IMR-90 (cell line): ENCODE measurements around the gene STK10. TPM values are rescaled to one million over a fixed set of nuclear protein-coding genes. Genes with fewer than 3 reads are reported as not detected.

Experiments
- ATAC-seq: fragments of 200-7000 bp; cut with Tn5 transposase; 2 replicates; pipeline ENCODE4 v1.9.1; 2020; ENCODE audit warnings: low read depth, mild to moderate bottlenecking, moderate library complexity
- BruUV-seq: library from RNA; stranded (reverse); fragments of 400-500 nt; replicated peaks from 2 replicates; lab custom pipeline; 2021; lab: Mats Ljungman, UMichigan
- CTCF ChIA-PET: fragments of 300-600 bp; formaldehyde crosslinking; extraction: SDS; loops from one replicate; lab custom pipeline; 2021; ENCODE audit warnings: antibody characterized with exemption; lab: Yijun Ruan, JAX
- POLR2A ChIA-PET: fragments of 300-600 bp; sonication (Branson Sonifier 250); formaldehyde crosslinking; loops from one replicate; lab custom pipeline; 2022; ENCODE audit warnings: antibody characterized with exemption; ENCODE audit not compliant: unreplicated experiment; lab: Charles Lee
- DNase-seq: peaks from one replicate; pipeline ENCODE4 v3.0.0; 2013
- H2AFZ ChIP-seq: replicated peaks from 2 replicates; pipeline ENCODE3; 2013; ENCODE audit warnings: low read length, mild to moderate bottlenecking; ENCODE audit not compliant: poor library complexity
- H2AK5ac ChIP-seq: 2 replicates; pipeline ENCODE4 v1.6.1; 2013; ENCODE audit warnings: low read depth, low read length, inconsistent platforms
- H2AK9ac ChIP-seq: replicated peaks from 2 replicates; pipeline ENCODE3; 2013; ENCODE audit warnings: mild to moderate bottlenecking, low read depth, low read length, moderate library complexity; ENCODE audit not compliant: poor library complexity
- H2BK120ac ChIP-seq: 2 replicates; pipeline ENCODE4 v1.6.1; 2013; ENCODE audit warnings: low read depth, low read length, inconsistent platforms
- H2BK15ac ChIP-seq: 3 replicates; pipeline ENCODE4 v1.6.1; 2013; ENCODE audit warnings: low read depth, low read length, inconsistent platforms
- H2BK20ac ChIP-seq: 2 replicates; pipeline ENCODE4 v1.6.1; 2013; ENCODE audit warnings: low read depth, mild to moderate bottlenecking, inconsistent platforms, low read length, moderate library complexity
- H2BK5ac ChIP-seq: 2 replicates; pipeline ENCODE4 v1.6.1; 2013; ENCODE audit warnings: mild to moderate bottlenecking, low read depth, low read length, inconsistent platforms; ENCODE audit not compliant: poor library complexity, severe bottlenecking
- H3K14ac ChIP-seq: replicated peaks from 2 replicates; pipeline ENCODE4 v1.6.1; 2013; ENCODE audit warnings: low read depth, low read length, inconsistent platforms
- H3K18ac ChIP-seq: 2 replicates; pipeline ENCODE4 v1.6.1; 2013; ENCODE audit warnings: low read depth, low read length, control low read depth
- H3K23ac ChIP-seq: 2 replicates; pipeline ENCODE4 v1.6.1; 2013; ENCODE audit warnings: low read depth, low read length, inconsistent platforms
- H3K27ac ChIP-seq: 2 replicates; pipeline ENCODE4 v1.5.1; 2013; ENCODE audit warnings: mild to moderate bottlenecking, control low read depth, low read length; ENCODE audit not compliant: insufficient read depth
- H3K27me3 ChIP-seq: 2 replicates; pipeline ENCODE4 v1.6.1; 2013; ENCODE audit warnings: low read length; ENCODE audit not compliant: control insufficient read depth, insufficient read depth
- H3K36me3 ChIP-seq: 2 replicates; pipeline ENCODE4 v1.6.1; 2013; ENCODE audit warnings: low read length, mixed read lengths; ENCODE audit not compliant: control insufficient read depth, insufficient read depth
- H3K4ac ChIP-seq: 2 replicates; pipeline ENCODE4 v1.6.1; 2013; ENCODE audit warnings: low read depth, low read length, inconsistent platforms
- H3K4me1 ChIP-seq: 2 replicates; pipeline ENCODE4 v1.6.1; 2013; ENCODE audit warnings: low read length, mixed read lengths; ENCODE audit not compliant: control insufficient read depth, insufficient read depth
- H3K4me2 ChIP-seq: 2 replicates; pipeline ENCODE4 v1.6.1; 2013; ENCODE audit warnings: low read depth, mild to moderate bottlenecking, control low read depth, low read length, moderate library complexity
- H3K4me3 ChIP-seq: 2 replicates; pipeline ENCODE4 v1.5.1; 2013; ENCODE audit warnings: low read depth, mild to moderate bottlenecking, control low read depth, low read length, moderate library complexity; ENCODE audit not compliant: insufficient read depth
- H3K56ac ChIP-seq: 2 replicates; pipeline ENCODE4 v1.6.1; 2013; ENCODE audit warnings: low read length, inconsistent platforms; ENCODE audit not compliant: insufficient read depth; ENCODE audit errors: extremely low read depth
- H3K79me1 ChIP-seq, 2 experiments: 2 replicates each; pipeline ENCODE4 v1.6.1; 2013; ENCODE audit warnings: low read length in 2 of 2, inconsistent platforms in 1 of 2, low read depth in 1 of 2
- H3K9ac ChIP-seq: 2 replicates; pipeline ENCODE4 v1.6.1; 2013; ENCODE audit warnings: low read depth, low read length, control low read depth
- H3K9me1 ChIP-seq: 2 replicates; pipeline ENCODE4 v1.6.1; 2013; ENCODE audit warnings: low read length, inconsistent platforms; ENCODE audit not compliant: insufficient read depth
- H3K9me3 ChIP-seq: 2 replicates; pipeline ENCODE4 v1.6.1; 2013; ENCODE audit warnings: low read length; ENCODE audit not compliant: control insufficient read depth, insufficient read depth
- H4K20me1 ChIP-seq: 2 replicates; pipeline ENCODE4 v1.6.1; 2013; ENCODE audit warnings: low read length, inconsistent platforms; ENCODE audit not compliant: insufficient read depth
- H4K5ac ChIP-seq: 2 replicates; pipeline ENCODE4 v1.6.1; 2013; ENCODE audit warnings: mild to moderate bottlenecking, low read depth, low read length, control low read depth
- H4K8ac ChIP-seq, 2 experiments: 2 replicates each; pipeline ENCODE4 v1.6.1; 2013; ENCODE audit warnings: low read depth in 2 of 2, low read length in 2 of 2, control low read depth in 1 of 2, inconsistent platforms in 1 of 2
- H4K91ac ChIP-seq: 2 replicates; pipeline ENCODE4 v1.6.1; 2013; ENCODE audit warnings: low read depth, low read length, inconsistent platforms; ENCODE audit not compliant: insufficient read depth
- CTCF ChIP-seq: conservative IDR thresholded peaks from 2 replicates; pipeline ENCODE4 v1.5.1; 2012; ENCODE audit warnings: mild to moderate bottlenecking, low read depth, low read length, improper control_type of control experiment
- MAZ ChIP-seq: IDR thresholded peaks from 2 replicates; pipeline ENCODE4 v1.6.1; 2012; ENCODE audit warnings: low read depth, mild to moderate bottlenecking, low read length, improper control_type of control experiment, moderate library complexity, borderline replicate concordance
- WGBS, 2 experiments: methylation state at CpG; one replicate each; pipeline versions ENCODE4 v1.1.5 to v1.1.7; 2013; ENCODE audit warnings: missing lambda C conversion rate in 2 of 2; ENCODE audit not compliant: insufficient read length in 1 of 2; ENCODE audit errors: extremely low coverage in 2 of 2; 5-methylcytosine and 5-hydroxymethylcytosine counted together
- dilution Hi-C: fragments of 300-500 bp; cut with HindIII; formaldehyde crosslinking; loops from one replicate; pipeline ENCODE4 v1.14.3; 2018; ENCODE audit warnings: low sequenced_read_pairs; ENCODE audit not compliant: unreplicated experiment
- in situ Hi-C: fragments of 300-500 bp; cut with MboI; formaldehyde crosslinking; loops from 3 replicates; pipeline ENCODE4 v1.14.3; 2019; ENCODE audit warnings: low sequenced_read_pairs, inconsistent platforms, mixed read lengths
- intact Hi-C: fragments of 100-400 bp; cut with micrococcal nuclease; formaldehyde crosslinking; loops from 2 replicates; pipeline ENCODE4 v1.10.0; 2022
- polyA plus RNA-seq, 3 experiments: library from polyadenylated mRNA; depleted of rRNA; stranded (reverse); fragments of >200 nt; gene quantifications; 2 replicates each; pipeline ENCODE4 v1.2.3, GENCODE V29; 2012; ENCODE audit warnings: low replicate concordance in 1 of 3
- total RNA-seq: library from RNA; depleted of rRNA; stranded (reverse); fragments of >200 nt; gene quantifications from 2 replicates; pipeline ENCODE4 v1.2.3, GENCODE V29; 2012

STK10 gene
- total and polyA plus RNA-seq, 2 of the 4 experiments (the other 2 are of a cell fraction), result 15.4 to 18.5 TPM

DNA sequence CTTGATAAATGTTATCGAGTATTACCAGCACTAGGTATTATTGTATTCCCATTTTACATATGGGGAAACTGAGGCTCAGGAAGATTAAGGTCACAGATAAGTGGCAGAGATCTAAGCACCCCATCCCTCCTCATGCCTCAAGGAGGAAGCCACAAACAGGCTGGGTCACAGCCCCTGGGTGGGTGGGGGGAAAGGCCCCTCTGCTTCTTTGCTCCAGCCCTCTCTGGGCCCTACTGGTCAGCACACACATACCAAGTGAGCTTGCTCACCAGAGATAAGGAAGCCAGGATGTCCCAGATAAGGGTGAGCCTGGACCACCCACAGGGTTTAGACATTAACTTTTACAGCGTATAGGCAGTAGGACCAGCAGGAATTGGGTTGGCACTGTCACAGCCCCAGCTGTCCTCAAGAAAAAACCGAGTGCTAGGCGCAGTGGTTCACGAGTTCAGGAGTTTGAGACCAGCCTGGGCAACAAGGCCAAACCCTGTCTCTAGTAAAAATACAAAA is 45.3 kb downstream of the STK10 start:
- peak; percentile 44; the same call in 1 of the 2 replicates for ATAC-seq
- TF ChIP-seq MAZ, result 0 out of 2 replicates have a peak, but pooled peaks have one; percentile 25
- no peak for TF ChIP-seq CTCF
- dilution Hi-C loops (no loop called here), in situ Hi-C loops (no loop called here), intact Hi-C loops (no loop called here)
- Histone ChIP-seq H3K27me3 (no peaks in the 10 kb centered on the region), H4K8ac (peak overlapping the region in 1 of 2 experiments; percentile 45; a peak in 1 of 4 replicates), H3K23ac (no peak overlapping the region), H2BK15ac (no peak overlapping the region), H3K4ac (no peak overlapping the region), H3K9me3 (no peaks in the 10 kb centered on the region), H2AFZ (no peak overlapping the region), H3K27ac (no peak overlapping the region), H2AK5ac (no peak overlapping the region; the same call in 1 of the 2 replicates), H2AK9ac (no peak overlapping the region), H3K9ac (no peak overlapping the region), H3K4me3 (no peak overlapping the region), H3K18ac (no peak overlapping the region), H4K91ac (no peak overlapping the region), H4K5ac (no peak overlapping the region), H2BK20ac (no peak overlapping the region), H2BK5ac (no peak overlapping the region), H3K4me2 (no peak overlapping the region), H3K4me1 (peaks cover 17% of the 10 kb centered on the region), H2BK120ac (no peak overlapping the region), H3K79me1 (peaks cover 40 to 78% of the 10 kb centered on the region in 2 experiments), H3K36me3 (peaks cover 1% of the 10 kb centered on the region; the same call in 1 of the 2 replicates), H3K14ac (no peak overlapping the region), H3K56ac (no peak overlapping the region), H3K9me1 (peaks cover 12% of the 10 kb centered on the region), H4K20me1 (peaks cover 50% of the 10 kb centered on the region)
- ChIA-PET CTCF (interaction anchor here (0.7 kb wide), 1 partner anchor 44 kb away, joined by 3 read pairs; no protein-coding TSS in a partner anchor), POLR2A (no interaction called here)
- 72% methylated on average over 3 of the region's 5 CpGs; no CpG with 5 or more reads in 1 of the 2 experiments for WGBS, 2 experiments
- DNase-seq, result peak; percentile 55
- no TSS peak for BruUV-seq
